Rectal smooth muscle tissue (tissue), 1 donor: ENCODE data around the gene RPRD1A.

ENCODE experiments used
- H3K27ac ChIP-seq: one replicate; pipeline ENCODE4 v1.7.0; 2013; ENCODE audit warnings: low read depth, low read length, inconsistent platforms
- H3K27me3 ChIP-seq: one replicate; pipeline ENCODE4 v1.7.0; 2013; ENCODE audit warnings: low read length; ENCODE audit not compliant: control insufficient read depth, insufficient read depth
- H3K36me3 ChIP-seq: one replicate; pipeline ENCODE4 v1.7.0; 2013; ENCODE audit warnings: low read length; ENCODE audit not compliant: control insufficient read depth, insufficient read depth
- H3K4me1 ChIP-seq: one replicate; pipeline ENCODE4 v1.7.0; 2013; ENCODE audit warnings: low read length; ENCODE audit not compliant: control insufficient read depth, insufficient read depth
- H3K4me3 ChIP-seq: one replicate; pipeline ENCODE4 v1.7.0; 2013; ENCODE audit warnings: low read length
- H3K9ac ChIP-seq: one replicate; pipeline ENCODE4 v1.7.0; 2013; ENCODE audit warnings: low read length

Gene RPRD1A

GRCh38 chr18:35949903-35950627 is 117.3 kb downstream of the RPRD1A start:
- H3K27me3 ChIP-seq = no peaks in the 10 kb centered on the region
- peak overlapping the region; percentile 75 for H3K4me3 ChIP-seq
- no peaks in the 10 kb centered on the region for H3K4me1 ChIP-seq
- no peak overlapping the region for H3K9ac ChIP-seq
- H3K36me3 ChIP-seq = no peaks in the 10 kb centered on the region
- no peak overlapping the region for H3K27ac ChIP-seq

GRCh38 chr18:35949090-35949489 is 118.3 kb downstream of the RPRD1A start:
- H3K4me3 ChIP-seq = no peak overlapping the region
- H3K9ac ChIP-seq = no peak overlapping the region
- H3K36me3 ChIP-seq = no peaks in the 10 kb centered on the region
- no peak overlapping the region for H3K27ac ChIP-seq
- H3K27me3 ChIP-seq = no peaks in the 10 kb centered on the region
- H3K4me1 ChIP-seq = no peaks in the 10 kb centered on the region

GRCh38 chr18:35948080-35948479 is 119.3 kb downstream of the RPRD1A start:
- no peaks in the 10 kb centered on the region for H3K27me3 ChIP-seq
- H3K36me3 ChIP-seq = no peaks in the 10 kb centered on the region
- H3K27ac ChIP-seq = no peak overlapping the region
- H3K4me1 ChIP-seq = no peaks in the 10 kb centered on the region
- no peak overlapping the region for H3K9ac ChIP-seq
- H3K4me3 ChIP-seq = no peak overlapping the region

GRCh38 chr18:35942661-35943060 is 124.7 kb downstream of the RPRD1A start:
- H3K27ac ChIP-seq = no peak overlapping the region
- no peaks in the 10 kb centered on the region for H3K36me3 ChIP-seq
- H3K27me3 ChIP-seq = no peaks in the 10 kb centered on the region
- no peaks in the 10 kb centered on the region for H3K4me1 ChIP-seq
- H3K9ac ChIP-seq = no peak overlapping the region
- H3K4me3 ChIP-seq = no peak overlapping the region

- H3K36me3 ChIP-seq = no peaks in the 10 kb centered on the region
- H3K9ac ChIP-seq = no peak overlapping the region
- no peak overlapping the region for H3K4me3 ChIP-seq
- no peak overlapping the region for H3K27ac ChIP-seq
- H3K27me3 ChIP-seq = no peaks in the 10 kb centered on the region
- no peaks in the 10 kb centered on the region for H3K4me1 ChIP-seq
Observed at GRCh38 chr18:35942133-35942532, 125.2 kb downstream of the RPRD1A start.

DNA sequence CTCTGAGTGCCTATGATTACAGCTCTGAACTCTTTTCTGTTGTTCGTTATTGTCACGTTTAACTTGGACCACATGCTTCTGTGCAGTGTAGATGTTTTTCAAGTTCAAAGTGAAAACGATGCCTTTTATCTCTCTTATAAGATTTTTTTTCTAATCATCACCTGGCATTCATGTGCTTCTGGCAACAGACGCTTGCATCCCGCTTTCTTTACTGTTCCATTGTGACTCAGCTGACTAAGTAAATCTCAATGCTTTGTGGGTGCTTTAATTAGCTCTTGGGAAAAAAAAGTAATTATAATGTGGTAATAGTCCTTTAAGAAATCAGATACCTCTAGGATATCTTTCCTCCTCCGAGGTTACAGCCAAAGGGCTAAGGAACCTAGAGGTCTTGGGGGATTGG is 126.1 kb downstream of the RPRD1A start:
- Histone ChIP-seq H3K27me3 (no peaks in the 10 kb centered on the region), H3K4me3 (no peak overlapping the region), H3K9ac (no peak overlapping the region), H3K27ac (no peak overlapping the region), H3K36me3 (no peaks in the 10 kb centered on the region), H3K4me1 (no peaks in the 10 kb centered on the region)
